Measurements from ENCODE around the gene PPWD1.

The PPWD1 gene

GRCh38 chr5:65624571-65625555 is 61.8 kb downstream of the PPWD1 start, which contains the start of the genes SHLD3 and TRAPPC13:
SHLD3 (plus strand) TSS chr5:65625027; CDS start chr5:65629588, 4,561 bp downstream.
TRAPPC13 (plus strand) TSS chr5:65625027; CDS start chr5:65625061, 34 bp downstream.
- H3K27me3 ChIP-seq (replicated peaks; ENCODE audit: control insufficient read depth, insufficient read depth, low read length): no peaks in the 10 kb centered on the region
- no peaks in the 10 kb centered on the region; the same call in none of the 2 replicates for H3K36me3 ChIP-seq (ENCODE audit: control insufficient read depth, insufficient read depth, low read length)
- no peak for DNase-seq (ENCODE audit: extremely low read depth, insufficient read length)
- peak within 1 kb of the TSS; percentile 81 for H3K4me3 ChIP-seq (replicated peaks; ENCODE audit: low read depth, low read length)
- no peak for TF ChIP-seq CTCF (IDR thresholded peaks at IDR 0.05; ENCODE audit: insufficient read depth, low read length, poor library complexity, severe bottlenecking)

GRCh38 chr5:65625743-65626142 is 62.6 kb downstream of the PPWD1 start:
- TF ChIP-seq CTCF (IDR thresholded peaks at IDR 0.05; ENCODE audit: insufficient read depth, low read length, poor library complexity, severe bottlenecking): no peak
- Histone ChIP-seq H3K36me3 (ENCODE audit: control insufficient read depth, insufficient read depth, low read length) (no peaks in the 10 kb centered on the region; the same call in none of the 2 replicates), H3K4me3 (replicated peaks; ENCODE audit: low read depth, low read length) (peak overlapping the region; percentile 81), H3K27me3 (replicated peaks; ENCODE audit: control insufficient read depth, insufficient read depth, low read length) (no peaks in the 10 kb centered on the region)
- no peak for DNase-seq (ENCODE audit: extremely low read depth, insufficient read length)

GRCh38 chr5:65630981-65631380 is 67.9 kb downstream of the PPWD1 start:
- Histone ChIP-seq H3K4me3 (replicated peaks; ENCODE audit: low read depth, low read length) (no peak overlapping the region), H3K36me3 (ENCODE audit: control insufficient read depth, insufficient read depth, low read length) (no peaks in the 10 kb centered on the region; the same call in none of the 2 replicates), H3K27me3 (replicated peaks; ENCODE audit: control insufficient read depth, insufficient read depth, low read length) (no peaks in the 10 kb centered on the region)
- no peak for TF ChIP-seq CTCF (IDR thresholded peaks at IDR 0.05; ENCODE audit: insufficient read depth, low read length, poor library complexity, severe bottlenecking)
- DNase-seq (ENCODE audit: extremely low read depth, insufficient read length): no peak
